ENCODE data around the gene F2R. TPM values are rescaled to one million over a fixed set of nuclear protein-coding genes. Genes with fewer than 3 reads are reported as not detected.

Gene F2R
- total RNA-seq, 2 donors from 2014 or later = 28.5 to 43.1 TPM

- 88 to 96% methylated on average over 5 to 8 of the region's 8 CpGs for WGBS, 2 experiments (ENCODE audit: insufficient coverage in 1 of 2, insufficient read length in 1 of 2)
- no peaks in the 10 kb centered on the region for H3K36me3 ChIP-seq (ENCODE audit: control insufficient read depth, insufficient read depth, low read length)
- TF ChIP-seq CTCF (conservative IDR thresholded peaks at IDR 0.05) = peak; percentile 34
- Mint-ChIP-seq H3K9me3 (no peaks in the 10 kb centered on the region), H3K4me1 (no peaks in the 10 kb centered on the region), H3K27ac (no peak overlapping the region), H3K36me3 (ENCODE audit: low read depth) (peaks cover 8% of the 10 kb centered on the region), H3K4me3 (no peak overlapping the region), H3K27me3 (ENCODE audit: insufficient read depth) (no peaks in the 10 kb centered on the region)
- no peaks in the 10 kb centered on the region for H3K27me3 ChIP-seq (ENCODE audit: control insufficient read depth, insufficient read depth, low read length, poor library complexity, severe bottlenecking)
- no peak overlapping the region for H3K4me3 ChIP-seq (ENCODE audit: low read length)
- H3K4me1 ChIP-seq (ENCODE audit: control insufficient read depth, insufficient read depth, low read length) = no peaks in the 10 kb centered on the region
- H3K9ac ChIP-seq (ENCODE audit: extremely low read depth, low read length, poor library complexity, severe bottlenecking) = no peak overlapping the region
- no peaks in the 10 kb centered on the region for H3K9me3 ChIP-seq (ENCODE audit: control insufficient read depth, low read length)
- no peak for DNase-seq
- H3K27ac ChIP-seq (ENCODE audit: low read depth, low read length) = no peak overlapping the region
Measured at GRCh38 chr5:76674330-76675066, 41.4 kb upstream of the F2R start.

- H3K36me3 ChIP-seq (ENCODE audit: control insufficient read depth, insufficient read depth, low read length) = no peaks in the 10 kb centered on the region
- H3K4me3 ChIP-seq (ENCODE audit: low read length) = no peak overlapping the region
- Mint-ChIP-seq H3K4me3 (no peak overlapping the region), H3K27ac (no peak overlapping the region), H3K27me3 (ENCODE audit: insufficient read depth) (no peaks in the 10 kb centered on the region), H3K36me3 (ENCODE audit: low read depth) (peaks cover 5% of the 10 kb centered on the region), H3K4me1 (no peaks in the 10 kb centered on the region), H3K9me3 (no peaks in the 10 kb centered on the region)
- WGBS, 2 experiments (ENCODE audit: insufficient coverage in 1 of 2, insufficient read length in 1 of 2) = 100% methylated on average over 1 of the region's 1 CpG; no CpG with 5 or more reads in 1 of the 2 experiments
- TF ChIP-seq CTCF (conservative IDR thresholded peaks at IDR 0.05) = no peak
- no peak overlapping the region for H3K9ac ChIP-seq (ENCODE audit: extremely low read depth, low read length, poor library complexity, severe bottlenecking)
- H3K4me1 ChIP-seq (ENCODE audit: control insufficient read depth, insufficient read depth, low read length) = no peaks in the 10 kb centered on the region
- H3K27ac ChIP-seq (ENCODE audit: low read depth, low read length) = no peak overlapping the region
- no peak for DNase-seq
- no peaks in the 10 kb centered on the region for H3K9me3 ChIP-seq (ENCODE audit: control insufficient read depth, low read length)
- H3K27me3 ChIP-seq (ENCODE audit: control insufficient read depth, insufficient read depth, low read length, poor library complexity, severe bottlenecking) = no peaks in the 10 kb centered on the region
Measured at GRCh38 chr5:76675364-76675763, 40.6 kb upstream of the F2R start.

- Histone ChIP-seq H3K27ac (ENCODE audit: low read depth, low read length) (no peak overlapping the region), H3K4me3 (ENCODE audit: low read length) (no peak overlapping the region), H3K36me3 (ENCODE audit: control insufficient read depth, insufficient read depth, low read length) (no peaks in the 10 kb centered on the region), H3K4me1 (ENCODE audit: control insufficient read depth, insufficient read depth, low read length) (no peaks in the 10 kb centered on the region), H3K27me3 (ENCODE audit: control insufficient read depth, insufficient read depth, low read length, poor library complexity, severe bottlenecking) (no peaks in the 10 kb centered on the region), H3K9ac (ENCODE audit: extremely low read depth, low read length, poor library complexity, severe bottlenecking) (no peak overlapping the region), H3K9me3 (ENCODE audit: control insufficient read depth, low read length) (no peaks in the 10 kb centered on the region)
- no peak overlapping the region for H3K4me3 Mint-ChIP-seq
- no peak overlapping the region for H3K27ac Mint-ChIP-seq
- H3K4me1 Mint-ChIP-seq = no peaks in the 10 kb centered on the region
- H3K27me3 Mint-ChIP-seq (ENCODE audit: insufficient read depth) = no peaks in the 10 kb centered on the region
- H3K36me3 Mint-ChIP-seq (ENCODE audit: low read depth) = no peaks in the 10 kb centered on the region
- DNase-seq = no peak
- no peaks in the 10 kb centered on the region for H3K9me3 Mint-ChIP-seq
- TF ChIP-seq CTCF (conservative IDR thresholded peaks at IDR 0.05) = no peak
- 98% methylated on average over 6 of the region's 8 CpGs; no CpG with 5 or more reads in 1 of the 2 experiments for WGBS, 2 experiments (ENCODE audit: insufficient coverage in 1 of 2, insufficient read length in 1 of 2)
Measured at GRCh38 chr5:76677849-76678472, 38.0 kb upstream of the F2R start.
